Esophagus squamous epithelium (tissue), 4 donors: ENCODE measurements around the gene WDR12.

Experiments
- CTCF ChIP-seq, 6 experiments: fragments of 450-650 bp in 4 of 6; fragments of 200-600 bp in 2 of 6; sonication (generic) in 2 of 6; IDR thresholded peaks; one replicate each; pipeline ENCODE4 v1.5.1; 2016 to 2019; ENCODE audit warnings: antibody characterized with exemption in 6 of 6, mild to moderate bottlenecking in 4 of 6, moderate library complexity in 4 of 6
- POLR2A ChIP-seq, 4 donors: fragments of 450-650 bp; IDR thresholded peaks; one replicate each; pipeline ENCODE4 v1.6.1; 2017; ENCODE audit warnings: antibody characterized with exemption in 4 of 4, mild to moderate bottlenecking in 4 of 4, moderate library complexity in 3 of 4

- TF ChIP-seq CTCF (IDR thresholded peaks at IDR 0.05) (no peak), POLR2A (IDR thresholded peaks at IDR 0.05) (no peak)
Observed at GRCh38 chr2:202885190-202885589, 26.3 kb downstream of the WDR12 start.
